HepG2 (cell line): ENCODE results near the gene ARHGEF39. TPM values are rescaled to one million over a fixed set of nuclear protein-coding genes. Genes with fewer than 3 reads are reported as not detected.

Experiments used
- CHCHD3 ChIP-seq: sonication (generic); formaldehyde crosslinking; IDR thresholded peaks from 2 replicates; pipeline ENCODE4 v1.8.0; 2022; ENCODE audit warnings: mild to moderate bottlenecking, missing genetic modification reagents, moderate library complexity
- FOXK2 ChIP-seq: fragments of 450-650 bp; IDR thresholded peaks from 2 replicates; pipeline ENCODE4 v1.6.1; 2016
- GMEB1 ChIP-seq: sonication (generic); formaldehyde crosslinking; IDR thresholded peaks from 2 replicates; pipeline ENCODE4 v1.5.1; 2020; ENCODE audit warnings: missing genetic modification reagents, mild to moderate bottlenecking, borderline replicate concordance
- HDAC1 ChIP-seq: sonication (generic); formaldehyde crosslinking; IDR thresholded peaks from 2 replicates; pipeline ENCODE4 v1.5.1; 2020; ENCODE audit warnings: mild to moderate bottlenecking, missing genetic modification reagents
- HNF4G ChIP-seq, 2 experiments: sonication (generic) in 1 of 2; formaldehyde crosslinking in 1 of 2; IDR thresholded peaks; 2 replicates each; pipeline versions ENCODE4 v1.4.0 to v1.6.1; 2011 to 2020; ENCODE audit warnings: borderline replicate concordance in 2 of 2, low read depth in 2 of 2, mild to moderate bottlenecking in 2 of 2, low read length in 1 of 2, missing genetic modification reagents in 1 of 2, moderate library complexity in 1 of 2
- IRF1 ChIP-seq: sonication (generic); formaldehyde crosslinking; IDR thresholded peaks from 2 replicates; pipeline ENCODE4 v1.4.0; 2020; ENCODE audit warnings: low read depth, mild to moderate bottlenecking, missing genetic modification reagents
- KIAA2018 ChIP-seq: sonication (generic); formaldehyde crosslinking; IDR thresholded peaks from 2 replicates; pipeline ENCODE4 v1.5.0; 2020; ENCODE audit warnings: mild to moderate bottlenecking, missing genetic modification reagents, borderline replicate concordance
- KMT2B ChIP-seq: IDR thresholded peaks from 2 replicates; pipeline ENCODE4 v1.6.1; 2016; ENCODE audit warnings: missing genetic modification reagents, missing compliant biosample characterization
- NCOR1 ChIP-seq: fragments of 200-600 bp; sonication (generic); IDR thresholded peaks from 2 replicates; pipeline ENCODE4 v1.7.0; 2017; ENCODE audit warnings: antibody characterized with exemption, low read length, borderline replicate concordance
- NFE2L2 ChIP-seq: fragments of 150-350 bp; IDR thresholded peaks from 2 replicates; pipeline ENCODE4 v1.6.1; 2014; ENCODE audit warnings: low read length
- POLR2AphosphoS2 ChIP-seq: IDR thresholded peaks from 2 replicates; pipeline ENCODE4 v1.6.1; 2011; ENCODE audit warnings: low read depth, low read length, improper control_type of control experiment
- ZNF282 ChIP-seq: fragments of 450-650 bp; IDR thresholded peaks from 2 replicates; pipeline ENCODE4 v1.6.1; 2018; ENCODE audit not compliant: partially characterized antibody
- ZNF3 ChIP-seq: IDR thresholded peaks from 2 replicates; pipeline ENCODE4 v1.7.0; 2017; ENCODE audit warnings: inconsistent platforms
- ZNF333 ChIP-seq: sonication (generic); formaldehyde crosslinking; IDR thresholded peaks from 2 replicates; pipeline ENCODE4 v1.4.0; 2020; ENCODE audit warnings: mild to moderate bottlenecking, missing genetic modification reagents, borderline replicate concordance
- ZNF335 ChIP-seq: sonication (generic); formaldehyde crosslinking; IDR thresholded peaks from 2 replicates; pipeline ENCODE4 v1.4.0; 2020; ENCODE audit warnings: missing genetic modification reagents
- ZNF607 ChIP-seq: sonication (generic); formaldehyde crosslinking; IDR thresholded peaks from 2 replicates; pipeline ENCODE4 v1.5.1; 2020; ENCODE audit warnings: missing genetic modification reagents, mild to moderate bottlenecking, borderline replicate concordance
- polyA plus RNA-seq, 8 experiments: library from polyadenylated mRNA; depleted of rRNA in 3 of 8; stranded (reverse) in 7 of 8; unstranded in 1 of 8; fragments of >200 nt; fragmentation: Illumina TruSeq in 4 of 8; extraction: Trizol in 4 of 8; gene quantifications; 2 replicates each; pipeline versions ENCODE4 v1.2.1 to v1.2.3, GENCODE V29; 2011 to 2016; ENCODE audit warnings: low read depth in 4 of 8, missing spikeins in 1 of 8, mixed read lengths in 1 of 8; ENCODE audit not compliant: insufficient read depth in 1 of 8
- total RNA-seq, 5 experiments: library from RNA; depleted of rRNA; stranded (reverse); fragments of >200 nt; fragmentation: Illumina TruSeq; extraction: Trizol; gene quantifications; 2 replicates each; pipeline ENCODE4 v1.2.3, GENCODE V29; 2016; ENCODE audit warnings: low read depth in 1 of 5

The ARHGEF39 gene
- total and polyA plus RNA-seq, 2 of the 13 experiments (the other 11 are each of a cell fraction or from before 2014, with no cell fraction given): 11.2 to 12.3 TPM

GRCh38 chr9:35646533-35647265 lies 18.3 kb downstream of the ARHGEF39 start (continued):
- no peak for TF ChIP-seq KIAA2018 (CRISPR knock-in tag)
- TF ChIP-seq NFE2L2: no peak
- TF ChIP-seq ZNF335 (CRISPR knock-in tag): no peak
- TF ChIP-seq ZNF607 (CRISPR knock-in tag): peak; percentile 63; the same call in 1 of the 2 replicates
- TF ChIP-seq ZNF333 (CRISPR knock-in tag): no peak; the same call in 1 of the 2 replicates
- no peak for TF ChIP-seq HNF4G (IDR thresholded peaks at IDR 0.05; ENCODE audit: borderline replicate concordance, low read depth, low read length)
- TF ChIP-seq HNF4G (CRISPR knock-in tag; IDR thresholded peaks at IDR 0.05; ENCODE audit: borderline replicate concordance, low read depth): peak; percentile 20; the same call in 1 of the 2 replicates
- TF ChIP-seq FOXK2: no peak
- TF ChIP-seq ZNF3: no peak
- TF ChIP-seq NCOR1: no peak
- TF ChIP-seq POLR2AphosphoS2: no peak
- no peak for TF ChIP-seq CHCHD3 (CRISPR knock-in tag)
- TF ChIP-seq IRF1 (CRISPR knock-in tag): no peak
- TF ChIP-seq GMEB1: peak; percentile 67; the same call in 1 of the 2 replicates
- no peak for TF ChIP-seq ZNF282
- peak; percentile 66 for TF ChIP-seq HDAC1 (CRISPR knock-in tag)
- TF ChIP-seq KMT2B (CRISPR knock-in tag): peak; percentile 62; the same call in 1 of the 2 replicates
